ENCODE results near the gene TSC22D3.
A peak's percentile ranks its signal among the peaks of the same experiment; 100 is the strongest.
"Not testable (repeated sequence)": the region's sequence is repeated elsewhere in the genome, so short reads cannot be mapped to it uniquely, and the experiment has no call there.

TSC22D3 gene

GRCh38 chrX:107673933-107674479, 101.6 kb downstream of the TSC22D3 start:
- H3K27ac ChIP-seq = no peak overlapping the region
- H3K9ac ChIP-seq (ENCODE audit: insufficient read length) = no peak overlapping the region
- no peaks in the 10 kb centered on the region for H3K36me3 ChIP-seq (ENCODE audit: insufficient read depth, low read length)
- DNase-seq (ENCODE audit: low read depth, low spot score) = no peak
- no peaks in the 10 kb centered on the region for H3K9me3 ChIP-seq (ENCODE audit: low read depth, low read length)
- TF ChIP-seq POLR2AphosphoS5 (IDR thresholded peaks at IDR 0.05; ENCODE audit: borderline replicate concordance, low read depth, low read length) (no peak), FOXP2 (optimal IDR thresholded peaks at IDR 0.05; ENCODE audit: control extremely low read depth, extremely low read length, insufficient read depth) (no peak), EZH2 (IDR thresholded peaks at IDR 0.05) (no peak)
- peak overlapping the region; percentile 42; the same call in 1 of the 2 replicates for H3K4me3 ChIP-seq

- Histone ChIP-seq H3K27ac (peak overlapping the region; percentile 28; the same call in 1 of the 2 replicates), H3K4me3 (no peak overlapping the region), H3K9me3 (ENCODE audit: low read depth, low read length) (no peaks in the 10 kb centered on the region), H3K9ac (ENCODE audit: insufficient read length) (no peak overlapping the region), H3K36me3 (ENCODE audit: insufficient read depth, low read length) (no peaks in the 10 kb centered on the region)
- no peak for TF ChIP-seq POLR2AphosphoS5 (IDR thresholded peaks at IDR 0.05; ENCODE audit: borderline replicate concordance, low read depth, low read length)
- TF ChIP-seq FOXP2 (optimal IDR thresholded peaks at IDR 0.05; ENCODE audit: control extremely low read depth, extremely low read length, insufficient read depth) = no peak
- TF ChIP-seq EZH2 (IDR thresholded peaks at IDR 0.05) = no peak
- DNase-seq (ENCODE audit: low read depth, low spot score) = no peak
Measured at GRCh38 chrX:107673431-107673830, 102.2 kb downstream of the TSC22D3 start.

- Histone ChIP-seq H3K36me3 (ENCODE audit: insufficient read depth, low read length) (no peaks in the 10 kb centered on the region), H3K27ac (no peak overlapping the region)
- DNase-seq (ENCODE audit: low read depth, low spot score) = no peak
Measured at GRCh38 chrX:107672955-107673378, 102.6 kb downstream of the TSC22D3 start.

GRCh38 chrX:107671256-107671655, 104.3 kb downstream of the TSC22D3 start:
- not testable (repeated sequence) for H3K9me3 ChIP-seq (ENCODE audit: low read depth, low read length); H3K4me3 ChIP-seq; DNase-seq (ENCODE audit: low read depth, low spot score); H3K9ac ChIP-seq (ENCODE audit: insufficient read length); H3K27ac ChIP-seq; H3K36me3 ChIP-seq (ENCODE audit: insufficient read depth, low read length)

More at GRCh38 chrX:107672955-107673378, 102.6 kb downstream of the TSC22D3 start:
- Histone ChIP-seq H3K4me3 (no peak overlapping the region), H3K9me3 (ENCODE audit: low read depth, low read length) (no peaks in the 10 kb centered on the region), H3K9ac (ENCODE audit: insufficient read length) (no peak overlapping the region)
- TF ChIP-seq FOXP2 (optimal IDR thresholded peaks at IDR 0.05; ENCODE audit: control extremely low read depth, extremely low read length, insufficient read depth) = no peak
- no peak for TF ChIP-seq POLR2AphosphoS5 (IDR thresholded peaks at IDR 0.05; ENCODE audit: borderline replicate concordance, low read depth, low read length)
- TF ChIP-seq EZH2 (IDR thresholded peaks at IDR 0.05) = no peak

- H3K36me3 ChIP-seq (ENCODE audit: insufficient read depth, low read length) = no peaks in the 10 kb centered on the region
- no peak overlapping the region for H3K27ac ChIP-seq
- H3K9ac ChIP-seq (ENCODE audit: insufficient read length) = no peak overlapping the region
- no peak for DNase-seq (ENCODE audit: low read depth, low spot score)
- TF ChIP-seq EZH2 (IDR thresholded peaks at IDR 0.05) = no peak
- TF ChIP-seq FOXP2 (optimal IDR thresholded peaks at IDR 0.05; ENCODE audit: control extremely low read depth, extremely low read length, insufficient read depth) = no peak
- no peak for TF ChIP-seq POLR2AphosphoS5 (IDR thresholded peaks at IDR 0.05; ENCODE audit: borderline replicate concordance, low read depth, low read length)
- H3K9me3 ChIP-seq (ENCODE audit: low read depth, low read length) = no peaks in the 10 kb centered on the region
- no peak overlapping the region for H3K4me3 ChIP-seq
Measured at GRCh38 chrX:107669885-107670628, 105.5 kb downstream of the TSC22D3 start.

GRCh38 chrX:107669261-107669660, 106.3 kb downstream of the TSC22D3 start:
- no peak overlapping the region for H3K9ac ChIP-seq (ENCODE audit: insufficient read length)
- no peaks in the 10 kb centered on the region for H3K36me3 ChIP-seq (ENCODE audit: insufficient read depth, low read length)
- no peak for TF ChIP-seq EZH2 (IDR thresholded peaks at IDR 0.05)
- no peak for TF ChIP-seq FOXP2 (optimal IDR thresholded peaks at IDR 0.05; ENCODE audit: control extremely low read depth, extremely low read length, insufficient read depth)
- no peak for TF ChIP-seq POLR2AphosphoS5 (IDR thresholded peaks at IDR 0.05; ENCODE audit: borderline replicate concordance, low read depth, low read length)
- H3K27ac ChIP-seq = no peak overlapping the region
- H3K9me3 ChIP-seq (ENCODE audit: low read depth, low read length) = no peaks in the 10 kb centered on the region
- no peak overlapping the region for H3K4me3 ChIP-seq
- no peak for DNase-seq (ENCODE audit: low read depth, low spot score)

GRCh38 chrX:107668710-107669109, 106.9 kb downstream of the TSC22D3 start:
- DNase-seq (ENCODE audit: low read depth, low spot score); H3K36me3 ChIP-seq (ENCODE audit: insufficient read depth, low read length); H3K4me3 ChIP-seq; H3K9me3 ChIP-seq (ENCODE audit: low read depth, low read length); H3K27ac ChIP-seq; H3K9ac ChIP-seq (ENCODE audit: insufficient read length): not testable (repeated sequence)

GRCh38 chrX:107667426-107667825, 108.2 kb downstream of the TSC22D3 start:
- no peaks in the 10 kb centered on the region for H3K36me3 ChIP-seq (ENCODE audit: insufficient read depth, low read length)
- H3K27ac ChIP-seq = no peak overlapping the region
- no peak for TF ChIP-seq FOXP2 (optimal IDR thresholded peaks at IDR 0.05; ENCODE audit: control extremely low read depth, extremely low read length, insufficient read depth)
- TF ChIP-seq POLR2AphosphoS5 (IDR thresholded peaks at IDR 0.05; ENCODE audit: borderline replicate concordance, low read depth, low read length) = no peak
- no peak for TF ChIP-seq EZH2 (IDR thresholded peaks at IDR 0.05)
- H3K9me3 ChIP-seq (ENCODE audit: low read depth, low read length) = no peaks in the 10 kb centered on the region
- H3K9ac ChIP-seq (ENCODE audit: insufficient read length) = no peak overlapping the region
- DNase-seq (ENCODE audit: low read depth, low spot score) = no peak
- no peak overlapping the region for H3K4me3 ChIP-seq

GRCh38 chrX:107666931-107667330, 108.7 kb downstream of the TSC22D3 start:
- no peak overlapping the region for H3K4me3 ChIP-seq
- no peak overlapping the region for H3K27ac ChIP-seq
- H3K9ac ChIP-seq (ENCODE audit: insufficient read length) = no peak overlapping the region
- H3K36me3 ChIP-seq (ENCODE audit: insufficient read depth, low read length) = no peaks in the 10 kb centered on the region
- TF ChIP-seq POLR2AphosphoS5 (IDR thresholded peaks at IDR 0.05; ENCODE audit: borderline replicate concordance, low read depth, low read length) (no peak), EZH2 (IDR thresholded peaks at IDR 0.05) (no peak), FOXP2 (optimal IDR thresholded peaks at IDR 0.05; ENCODE audit: control extremely low read depth, extremely low read length, insufficient read depth) (no peak)
- DNase-seq (ENCODE audit: low read depth, low spot score) = no peak
- no peaks in the 10 kb centered on the region for H3K9me3 ChIP-seq (ENCODE audit: low read depth, low read length)

Measured in SK-N-MC (cell line).